Endothelial cell of umbilical vein (primary cell): Measurements from ENCODE around the gene SHISA9.

ENCODE experiments used
- CTCF ChIP-seq, 2 donors: IDR thresholded peaks; 1 replicate in 1 of 2; 2 replicates in 1 of 2; pipeline ENCODE4 v1.5.1; 2011; ENCODE audit warnings: low read length in 2 of 2, mild to moderate bottlenecking in 2 of 2, moderate library complexity in 2 of 2, control low read depth in 1 of 2, inconsistent platforms in 1 of 2, low read depth in 1 of 2; ENCODE audit not compliant: insufficient read depth in 1 of 2; ENCODE audit errors: extremely low read depth in 1 of 2
- EZH2 ChIP-seq: IDR thresholded peaks from 2 replicates; pipeline ENCODE4 v1.6.1; 2012; ENCODE audit warnings: borderline replicate concordance, low read depth, mild to moderate bottlenecking, moderate library complexity, low read length, inconsistent platforms; ENCODE audit not compliant: severe bottlenecking
- MYC ChIP-seq: IDR thresholded peaks from one replicate; pipeline ENCODE4 v1.6.1; 2011; ENCODE audit warnings: mild to moderate bottlenecking, low read depth, low read length
- POLR2A ChIP-seq: IDR thresholded peaks from 2 replicates; pipeline ENCODE4 v1.6.1; 2012; ENCODE audit warnings: low read depth, mild to moderate bottlenecking, control low read depth, low read length
- POLR2AphosphoS5 ChIP-seq: IDR thresholded peaks from 2 replicates; pipeline ENCODE4 v1.6.1; 2012; ENCODE audit warnings: low read depth, mild to moderate bottlenecking, control low read depth, low read length, moderate library complexity; ENCODE audit not compliant: insufficient read depth

GRCh38 chr16:13153696-13154095, 252.3 kb downstream of the SHISA9 start:
- TF ChIP-seq CTCF (IDR thresholded peaks at IDR 0.05; ENCODE audit: extremely low read depth in 1 of 2, insufficient read depth in 1 of 2, low read depth in 1 of 2, low read length in 2 of 2) (no peak), POLR2A (no peak), EZH2 (no peak), POLR2AphosphoS5 (no peak), MYC (no peak)
